Activated naive CD4-positive, alpha-beta T cell treated with anti-CD3 and anti-CD28 coated beads, Interleukin-2, amount 50 U/mL, for 16 hours (primary cell): ENCODE data around the gene STARD13.

ENCODE experiments used
- DNase-seq: peaks from one replicate; pipeline ENCODE4 v3.0.0-alpha.2; 2020

STARD13 gene

DNA sequence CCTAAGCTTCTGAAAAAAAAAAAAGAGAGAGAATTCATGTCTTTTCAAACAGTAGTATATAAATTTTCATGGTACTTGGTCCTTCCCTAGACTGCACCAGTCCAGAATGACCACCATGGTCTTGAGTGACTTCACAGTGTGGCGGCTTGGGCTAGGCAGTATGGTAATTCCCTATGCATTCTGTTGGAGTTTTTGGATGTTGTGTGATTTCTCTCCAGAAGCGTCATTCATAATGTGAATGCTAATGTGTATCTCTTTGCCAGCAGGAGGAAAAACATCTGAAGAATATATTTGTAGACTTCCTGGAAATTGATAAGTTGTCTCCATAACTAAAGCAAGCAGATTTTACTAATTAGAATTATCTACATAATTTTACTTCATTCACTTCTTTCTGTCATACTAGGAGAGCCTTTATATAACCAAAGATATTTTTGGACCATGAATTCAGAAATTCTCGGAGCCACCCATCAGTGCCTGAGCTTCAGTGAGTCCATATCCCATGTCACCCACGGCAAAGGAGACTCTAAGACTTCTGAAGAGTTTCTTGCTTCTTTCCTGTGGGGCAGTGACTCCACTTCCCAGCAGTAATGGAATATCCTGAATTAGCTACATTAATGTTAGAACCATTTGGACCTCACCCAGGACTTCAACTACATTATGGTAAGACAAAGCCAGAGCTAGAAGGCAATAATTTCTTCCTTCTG, 8.4 kb downstream of the STARD13 start:
- no peak for DNase-seq

DNA sequence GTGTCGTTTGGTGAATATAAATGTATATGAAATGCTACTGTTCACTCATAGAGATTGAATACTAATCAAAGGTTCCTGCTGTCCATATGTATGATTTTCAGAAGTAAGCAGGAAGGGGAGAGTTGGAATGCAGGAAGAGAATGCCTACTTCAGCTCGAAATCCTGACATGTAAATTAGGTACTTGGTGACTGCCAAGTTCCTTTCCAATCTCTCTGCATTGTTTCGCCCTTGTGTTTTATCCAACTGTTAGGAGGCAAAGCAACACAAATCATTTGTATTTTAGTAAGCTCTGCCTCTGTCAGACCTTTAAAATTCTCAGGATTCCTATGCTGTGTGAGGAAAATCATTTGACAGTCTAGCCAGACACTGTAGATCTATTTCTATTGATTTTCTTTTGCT, 9.0 kb downstream of the STARD13 start:
- DNase-seq = no peak

DNA sequence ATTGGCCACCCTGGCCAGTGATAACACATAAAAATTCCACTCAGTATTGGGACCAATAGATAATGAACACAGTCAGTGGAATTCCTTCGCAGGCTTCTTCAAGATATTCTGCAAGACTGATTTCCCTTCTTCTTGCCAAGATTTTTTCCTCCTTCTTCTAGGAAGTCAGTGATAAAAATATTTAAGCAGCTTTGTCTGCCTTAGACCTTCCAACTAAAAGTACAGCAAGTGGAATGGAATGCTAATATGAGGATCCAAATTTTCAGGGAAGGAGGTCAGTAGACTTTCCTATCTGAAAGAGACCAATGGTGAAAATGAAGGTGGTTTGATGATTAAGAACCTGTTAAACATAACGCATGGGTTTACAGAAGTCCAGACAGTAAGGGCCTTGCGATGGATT, 9.6 kb downstream of the STARD13 start:
- no peak for DNase-seq

- DNase-seq = no peak
Observed at GRCh38 chr13:33274264-33274663, 11.3 kb downstream of the STARD13 start.

GRCh38 chr13:33272531-33273124, 12.9 kb downstream of the STARD13 start:
- DNase-seq = no peak

GRCh38 chr13:33271759-33272158, 13.8 kb downstream of the STARD13 start:
- no peak for DNase-seq

DNA sequence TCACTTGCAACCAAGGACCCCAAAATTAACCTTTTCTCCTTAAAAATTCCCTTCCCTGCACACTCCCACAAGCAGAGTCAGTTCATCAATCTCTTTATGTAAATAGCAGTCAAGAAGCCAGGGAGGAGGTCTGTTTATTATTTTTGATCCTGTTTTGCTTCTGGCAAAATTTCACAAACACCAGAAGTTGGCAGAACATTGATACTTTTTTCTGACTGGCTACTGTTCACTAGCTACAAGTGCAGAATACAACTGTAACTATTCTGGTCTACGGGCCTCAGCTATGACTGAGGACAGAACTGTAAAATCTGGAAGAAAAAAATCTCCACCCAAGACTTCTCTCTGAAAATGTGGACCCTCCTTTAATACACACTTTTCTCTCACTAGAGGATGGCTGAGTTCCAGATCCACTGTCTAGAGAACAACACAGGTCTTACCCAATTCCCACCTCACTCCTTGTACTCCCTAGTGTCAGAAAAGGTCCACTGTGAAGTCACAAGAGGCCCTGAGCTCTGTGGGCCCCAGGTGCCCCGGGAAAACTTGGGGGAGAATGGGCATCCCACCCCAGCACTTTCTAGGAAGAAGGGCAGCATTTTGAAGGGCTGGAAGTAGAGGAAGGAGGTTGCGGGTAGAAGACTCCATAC, 14.5 kb downstream of the STARD13 start:
- no peak for DNase-seq

DNA sequence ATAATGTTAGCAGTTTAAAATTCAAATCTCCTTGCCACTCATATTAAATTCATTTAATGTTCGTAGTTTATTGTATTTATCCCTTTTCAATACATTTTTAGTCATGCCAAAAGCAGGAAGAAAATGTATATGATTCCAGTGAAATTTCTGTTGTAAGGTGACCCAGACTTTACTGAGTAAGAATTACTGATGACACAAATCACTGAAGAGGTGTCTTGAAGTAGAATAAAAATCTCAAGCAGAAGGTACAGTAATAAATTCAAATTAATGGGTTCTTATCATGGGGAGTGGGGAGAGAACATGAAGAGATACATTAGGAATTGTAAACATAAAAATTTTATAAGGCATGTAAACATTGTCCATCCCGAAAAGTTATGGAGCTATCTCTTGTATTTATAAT, 19.9 kb downstream of the STARD13 start:
- DNase-seq = no peak

DNA sequence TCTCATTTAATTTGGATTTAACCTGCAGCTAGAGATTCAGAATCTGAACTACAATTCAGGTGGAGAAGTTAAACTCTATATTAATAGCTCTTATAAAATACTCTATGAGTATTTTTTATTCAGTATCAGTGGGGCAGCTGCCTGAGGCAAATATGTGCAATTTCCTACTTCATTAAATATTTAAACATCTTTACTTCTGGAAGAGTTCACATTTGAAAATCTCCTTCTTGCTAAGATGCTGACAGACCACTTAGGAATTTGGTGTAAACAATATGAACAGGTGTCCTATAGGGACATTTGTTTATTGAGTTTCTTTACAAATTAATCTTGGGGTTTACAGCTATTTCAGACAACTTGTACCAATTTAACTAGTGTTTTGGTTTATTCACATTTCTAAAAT, 20.4 kb downstream of the STARD13 start:
- no peak for DNase-seq

DNA sequence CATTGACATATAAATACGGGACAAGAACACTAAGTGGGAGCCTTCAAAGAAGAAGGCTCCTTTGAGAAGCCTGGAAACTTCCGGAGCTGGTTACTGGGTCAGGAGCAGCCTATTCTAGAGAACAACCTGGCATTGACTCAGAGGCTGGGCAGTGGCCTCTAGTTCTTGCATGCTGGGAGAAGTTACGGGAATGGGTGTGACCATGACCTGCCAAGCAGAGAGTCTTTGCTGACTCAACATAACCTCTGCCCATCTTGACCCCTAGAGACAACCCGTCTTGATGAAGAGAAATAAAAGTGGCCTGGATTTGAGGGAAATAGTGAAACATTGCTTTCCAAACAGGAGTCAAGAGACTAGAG, 21.0 kb downstream of the STARD13 start:
- DNase-seq = no peak

GRCh38 chr13:33263976-33264619, 21.5 kb downstream of the STARD13 start:
- no peak for DNase-seq

DNA sequence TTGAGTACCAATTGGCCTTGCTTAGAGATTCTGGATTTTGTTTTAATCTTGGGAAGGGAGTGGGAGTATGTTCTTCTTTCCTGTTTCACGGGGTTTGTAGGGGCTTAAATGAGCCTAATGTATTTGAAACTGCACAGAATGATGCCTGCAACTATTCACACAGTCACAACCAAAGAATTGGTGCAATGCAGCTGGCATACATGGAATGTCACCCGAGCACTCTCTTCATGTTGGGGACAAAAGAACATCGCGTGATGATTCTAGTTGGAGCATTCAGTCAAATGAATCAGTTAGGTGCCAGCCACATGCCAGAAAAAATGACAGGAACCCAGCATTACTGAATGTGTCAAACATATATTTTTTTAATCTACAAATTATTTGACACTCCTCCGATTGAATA, 22.1 kb downstream of the STARD13 start:
- no peak for DNase-seq

- no peak for DNase-seq
Observed at GRCh38 chr13:33262997-33263396, 22.6 kb downstream of the STARD13 start.

GRCh38 chr13:33262594-33262993, 23.0 kb downstream of the STARD13 start:
- DNase-seq = no peak

GRCh38 chr13:33262062-33262487, 23.5 kb downstream of the STARD13 start:
- no peak for DNase-seq

DNA sequence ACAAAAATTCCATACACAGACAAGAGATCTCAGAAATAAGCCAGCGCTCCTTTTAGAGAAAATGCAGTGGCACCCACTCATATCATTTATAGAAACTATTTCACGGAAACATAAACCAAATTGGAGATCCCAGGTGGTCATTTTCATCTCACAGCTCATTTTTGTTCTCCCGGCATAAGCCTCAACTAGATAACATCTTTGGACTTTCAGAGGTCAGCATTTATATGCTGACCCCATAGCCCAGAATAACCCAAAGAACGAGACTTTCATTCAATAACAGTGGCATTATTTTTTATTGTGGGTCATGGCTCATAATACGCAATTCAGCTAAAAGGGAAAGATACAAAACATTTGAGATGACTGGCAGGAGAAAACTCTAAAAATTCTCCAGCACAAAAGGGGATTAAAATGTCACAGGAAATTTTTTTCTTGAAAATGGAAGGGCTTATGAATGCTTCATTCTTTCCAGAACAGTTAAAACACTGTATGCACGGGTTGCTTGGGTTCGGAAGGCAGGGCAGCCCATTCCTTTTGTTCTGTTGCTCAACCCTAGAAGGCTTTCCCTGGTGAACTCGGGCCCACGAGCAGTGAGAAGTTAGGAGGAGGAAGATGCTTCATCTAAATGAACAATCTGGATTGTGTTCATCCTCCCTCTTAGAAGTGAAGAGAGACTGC, 24.0 kb downstream of the STARD13 start:
- no peak for DNase-seq

DNA sequence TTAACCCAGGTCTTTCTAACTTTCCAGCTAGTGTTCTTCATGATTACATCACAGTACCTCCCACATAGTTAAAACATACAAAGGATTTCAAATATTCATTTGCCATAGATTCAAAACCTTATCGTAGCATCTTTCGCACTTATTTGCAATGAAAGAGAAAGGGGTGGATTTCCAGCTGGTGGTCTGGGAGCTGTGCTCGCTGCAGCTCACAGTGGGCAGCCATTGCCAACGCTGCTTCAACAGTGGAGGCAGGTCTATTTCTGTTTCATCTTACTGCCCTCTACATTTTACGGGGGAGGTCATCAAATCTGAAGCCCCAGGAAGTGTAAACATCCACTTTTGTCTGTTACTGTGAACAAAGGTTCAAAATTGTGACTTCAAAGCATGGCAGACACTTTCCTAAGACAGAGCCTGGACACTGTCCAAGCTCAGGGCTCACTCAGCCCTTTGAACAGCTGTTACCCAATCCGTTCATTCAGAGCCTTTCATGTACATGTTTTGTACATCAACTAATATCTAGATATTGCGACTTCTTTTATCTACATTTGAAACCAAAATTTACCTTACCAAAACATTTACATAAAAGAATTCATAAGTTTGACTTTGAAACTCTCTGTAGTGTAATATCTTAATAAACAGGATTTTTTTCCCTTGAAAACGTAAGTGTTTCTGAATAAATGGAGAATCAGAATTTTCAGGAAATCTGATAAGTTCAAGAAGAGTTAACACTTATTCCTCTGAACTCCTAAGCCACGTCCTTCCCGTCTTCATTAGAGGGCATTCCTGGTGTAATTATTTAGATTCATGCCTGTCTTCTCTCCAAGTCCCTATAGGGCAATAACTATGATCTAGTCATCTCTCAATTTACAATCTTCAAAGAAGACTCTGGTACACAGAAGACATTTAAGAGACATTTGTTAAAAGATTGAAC, 25.1 kb downstream of the STARD13 start:
- DNase-seq = no peak

GRCh38 chr13:33259296-33259695, 26.3 kb downstream of the STARD13 start:
- DNase-seq = no peak

GRCh38 chr13:33258808-33259193, 26.8 kb downstream of the STARD13 start:
- no peak for DNase-seq

GRCh38 chr13:33257841-33258807, 27.4 kb downstream of the STARD13 start:
- no peak for DNase-seq
